IgD-negative memory B cell (primary cell): ENCODE data around the gene EIF3CL. TPM values are rescaled to one million over a fixed set of nuclear protein-coding genes. Genes with fewer than 3 reads are reported as not detected.
"Not testable (repeated sequence)": the region's sequence is repeated elsewhere in the genome, so short reads cannot be mapped to it uniquely, and the experiment has no call there.

ENCODE experiments used
- H3K27ac Mint-ChIP-seq, 3 donors: one replicate each; pipeline ENCODE4 v1.8.0; 2020 to 2022; ENCODE audit warnings: mild to moderate bottlenecking in 3 of 3, mixed read lengths in 3 of 3, moderate library complexity in 1 of 3
- H3K27me3 Mint-ChIP-seq: one replicate; pipeline ENCODE4 v1.8.0; 2021; ENCODE audit warnings: mixed read lengths
- H3K36me3 Mint-ChIP-seq: one replicate; pipeline ENCODE4 v1.8.0; 2020; ENCODE audit warnings: mild to moderate bottlenecking, mixed read lengths
- H3K4me1 Mint-ChIP-seq, 3 donors: one replicate each; pipeline ENCODE4 v1.8.0; 2020 to 2022; ENCODE audit warnings: mixed read lengths in 3 of 3, mild to moderate bottlenecking in 1 of 3
- H3K4me3 Mint-ChIP-seq, 4 donors: one replicate each; pipeline ENCODE4 v1.8.0; 2020 to 2022; ENCODE audit warnings: mild to moderate bottlenecking in 4 of 4, mixed read lengths in 4 of 4, moderate library complexity in 3 of 4
- H3K9me3 Mint-ChIP-seq, 3 donors: one replicate each; pipeline ENCODE4 v1.8.0; 2020 to 2021; ENCODE audit warnings: mixed read lengths in 3 of 3, mild to moderate bottlenecking in 1 of 3
- polyA plus RNA-seq: library from polyadenylated mRNA; unstranded; fragments of 300-500 nt; fragmentation: Illumina TruSeq; gene quantifications from one replicate; pipeline ENCODE4 v1.2.3, GENCODE V29; 2021

EIF3CL gene
- 22.3 TPM for polyA plus RNA-seq

- not testable (repeated sequence) for H3K4me1 Mint-ChIP-seq, H3K27me3 Mint-ChIP-seq, H3K9me3 Mint-ChIP-seq, H3K27ac Mint-ChIP-seq, H3K36me3 Mint-ChIP-seq
- peak within 1 kb of the TSS in 1 of 4 donors; percentile 65 for H3K4me3 Mint-ChIP-seq
These were observed at the start of gene EIF3CL for GRCh38 chr16:28403220-28404072. Gene EIF3CL, minus strand, starts transcription at chr16:28403841. Its CDS starts 223 bp downstream, at chr16:28403618.

GRCh38 chr16:28447081-28447480, 43.4 kb upstream of the EIF3CL start:
- not testable (repeated sequence) for H3K4me3 Mint-ChIP-seq, H3K27ac Mint-ChIP-seq, H3K27me3 Mint-ChIP-seq, H3K36me3 Mint-ChIP-seq, H3K9me3 Mint-ChIP-seq, H3K4me1 Mint-ChIP-seq

- H3K36me3 Mint-ChIP-seq, H3K27me3 Mint-ChIP-seq, H3K4me3 Mint-ChIP-seq, H3K9me3 Mint-ChIP-seq, H3K27ac Mint-ChIP-seq, H3K4me1 Mint-ChIP-seq: not testable (repeated sequence)
These were observed 42.7 kb upstream of the EIF3CL start for GRCh38 chr16:28446388-28446787.

GRCh38 chr16:28443943-28444342, 40.3 kb upstream of the EIF3CL start:
- not testable (repeated sequence) for H3K36me3 Mint-ChIP-seq, H3K4me1 Mint-ChIP-seq, H3K27ac Mint-ChIP-seq, H3K4me3 Mint-ChIP-seq, H3K27me3 Mint-ChIP-seq, H3K9me3 Mint-ChIP-seq

GRCh38 chr16:28438899-28439298, 35.3 kb upstream of the EIF3CL start:
- not testable (repeated sequence) for H3K4me3 Mint-ChIP-seq, H3K36me3 Mint-ChIP-seq, H3K27ac Mint-ChIP-seq, H3K9me3 Mint-ChIP-seq, H3K4me1 Mint-ChIP-seq, H3K27me3 Mint-ChIP-seq

GRCh38 chr16:28435340-28435739, 31.7 kb upstream of the EIF3CL start:
- not testable (repeated sequence) for H3K27me3 Mint-ChIP-seq, H3K4me3 Mint-ChIP-seq, H3K36me3 Mint-ChIP-seq, H3K27ac Mint-ChIP-seq, H3K9me3 Mint-ChIP-seq, H3K4me1 Mint-ChIP-seq

- H3K36me3 Mint-ChIP-seq, H3K4me1 Mint-ChIP-seq, H3K27ac Mint-ChIP-seq: not testable (repeated sequence)
These were observed 22.5 kb upstream of the EIF3CL start for GRCh38 chr16:28426060-28426680.

GRCh38 chr16:28421071-28421750, 17.6 kb upstream of the EIF3CL start:
- not testable (repeated sequence) for H3K27ac Mint-ChIP-seq, H3K4me1 Mint-ChIP-seq, H3K27me3 Mint-ChIP-seq, H3K36me3 Mint-ChIP-seq, H3K4me3 Mint-ChIP-seq, H3K9me3 Mint-ChIP-seq

More at GRCh38 chr16:28426060-28426680, 22.5 kb upstream of the EIF3CL start:
- H3K27me3 Mint-ChIP-seq, H3K4me3 Mint-ChIP-seq, H3K9me3 Mint-ChIP-seq: not testable (repeated sequence)

- not testable (repeated sequence) for H3K4me3 Mint-ChIP-seq, H3K36me3 Mint-ChIP-seq, H3K9me3 Mint-ChIP-seq, H3K27ac Mint-ChIP-seq, H3K4me1 Mint-ChIP-seq, H3K27me3 Mint-ChIP-seq
These were observed 13.4 kb upstream of the EIF3CL start for GRCh38 chr16:28417033-28417432.

GRCh38 chr16:28414530-28414929, 10.9 kb upstream of the EIF3CL start:
- not testable (repeated sequence) for H3K9me3 Mint-ChIP-seq, H3K36me3 Mint-ChIP-seq, H3K4me3 Mint-ChIP-seq, H3K27me3 Mint-ChIP-seq, H3K4me1 Mint-ChIP-seq, H3K27ac Mint-ChIP-seq

GRCh38 chr16:28413585-28413984, 9.9 kb upstream of the EIF3CL start:
- not testable (repeated sequence) for H3K36me3 Mint-ChIP-seq, H3K27ac Mint-ChIP-seq, H3K4me1 Mint-ChIP-seq, H3K27me3 Mint-ChIP-seq, H3K4me3 Mint-ChIP-seq, H3K9me3 Mint-ChIP-seq

GRCh38 chr16:28392054-28392453, 11.6 kb downstream of the EIF3CL start:
- not testable (repeated sequence) for H3K4me1 Mint-ChIP-seq, H3K27me3 Mint-ChIP-seq, H3K36me3 Mint-ChIP-seq, H3K27ac Mint-ChIP-seq, H3K4me3 Mint-ChIP-seq, H3K9me3 Mint-ChIP-seq

- not testable (repeated sequence) for H3K4me3 Mint-ChIP-seq, H3K4me1 Mint-ChIP-seq, H3K27ac Mint-ChIP-seq, H3K27me3 Mint-ChIP-seq, H3K36me3 Mint-ChIP-seq, H3K9me3 Mint-ChIP-seq
These were observed 21.3 kb downstream of the EIF3CL start for GRCh38 chr16:28382177-28382867.

GRCh38 chr16:28377822-28378221, 25.8 kb downstream of the EIF3CL start:
- H3K36me3 Mint-ChIP-seq, H3K27me3 Mint-ChIP-seq, H3K4me3 Mint-ChIP-seq, H3K9me3 Mint-ChIP-seq, H3K4me1 Mint-ChIP-seq, H3K27ac Mint-ChIP-seq: not testable (repeated sequence)

- H3K4me1 Mint-ChIP-seq, H3K36me3 Mint-ChIP-seq, H3K9me3 Mint-ChIP-seq, H3K27me3 Mint-ChIP-seq, H3K27ac Mint-ChIP-seq, H3K4me3 Mint-ChIP-seq: not testable (repeated sequence)
These were observed 26.5 kb downstream of the EIF3CL start for GRCh38 chr16:28377108-28377625.
